HUES48 (cell line): ENCODE measurements around the gene CENPO.
"Not testable (repeated sequence)": the region's sequence is repeated elsewhere in the genome, so short reads cannot be mapped to it uniquely, and the experiment has no call there.

Experiments used
- H3K27ac ChIP-seq: one replicate; pipeline ENCODE4 v1.7.0; 2013; ENCODE audit warnings: low read depth, low read length, inconsistent platforms
- H3K27me3 ChIP-seq: 2 replicates; pipeline ENCODE4 v1.6.1; 2013; ENCODE audit warnings: mild to moderate bottlenecking, low read length; ENCODE audit not compliant: control insufficient read depth, insufficient read depth
- H3K36me3 ChIP-seq: 2 replicates; pipeline ENCODE4 v1.6.1; 2013; ENCODE audit warnings: low read length; ENCODE audit not compliant: control insufficient read depth, insufficient read depth
- H3K4me1 ChIP-seq: 2 replicates; pipeline ENCODE4 v1.6.1; 2013; ENCODE audit warnings: mild to moderate bottlenecking, low read length; ENCODE audit not compliant: control insufficient read depth, insufficient read depth
- H3K4me3 ChIP-seq: 2 replicates; pipeline ENCODE4 v1.5.1; 2013; ENCODE audit warnings: mild to moderate bottlenecking, low read depth, low read length
- H3K9ac ChIP-seq: 2 replicates; pipeline ENCODE4 v1.6.1; 2013; ENCODE audit warnings: mild to moderate bottlenecking, low read depth, low read length, moderate library complexity
- H3K9me3 ChIP-seq: 2 replicates; pipeline ENCODE4 v1.6.1; 2013; ENCODE audit warnings: low read length; ENCODE audit not compliant: control insufficient read depth, insufficient read depth

Gene CENPO

DNA sequence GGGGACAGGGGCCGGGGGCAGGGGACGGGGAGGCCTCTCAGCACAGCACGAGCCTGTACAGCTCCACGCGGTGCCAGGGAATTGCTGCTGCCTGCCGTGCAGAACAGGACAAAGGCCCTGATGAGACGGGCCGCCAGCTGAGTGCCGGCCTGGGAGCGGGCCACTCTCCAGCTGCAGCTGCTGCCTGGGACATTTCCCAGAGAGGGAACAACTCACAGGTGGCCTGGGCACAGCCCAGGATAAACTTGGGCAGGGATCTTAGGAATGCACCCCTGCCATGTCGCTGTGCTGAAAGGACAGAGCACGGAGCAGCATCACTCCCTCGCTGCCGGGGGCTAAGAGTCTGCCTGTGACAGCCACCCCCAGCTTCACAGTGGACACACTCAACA, 38.8 kb downstream of the CENPO start:
- Histone ChIP-seq H3K4me3 (no peak overlapping the region), H3K27ac (no peak overlapping the region), H3K9ac (no peak overlapping the region), H3K27me3 (no peaks in the 10 kb centered on the region), H3K4me1 (peaks cover 20% of the 10 kb centered on the region), H3K36me3 (peaks cover 21% of the 10 kb centered on the region), H3K9me3 (no peaks in the 10 kb centered on the region)

DNA sequence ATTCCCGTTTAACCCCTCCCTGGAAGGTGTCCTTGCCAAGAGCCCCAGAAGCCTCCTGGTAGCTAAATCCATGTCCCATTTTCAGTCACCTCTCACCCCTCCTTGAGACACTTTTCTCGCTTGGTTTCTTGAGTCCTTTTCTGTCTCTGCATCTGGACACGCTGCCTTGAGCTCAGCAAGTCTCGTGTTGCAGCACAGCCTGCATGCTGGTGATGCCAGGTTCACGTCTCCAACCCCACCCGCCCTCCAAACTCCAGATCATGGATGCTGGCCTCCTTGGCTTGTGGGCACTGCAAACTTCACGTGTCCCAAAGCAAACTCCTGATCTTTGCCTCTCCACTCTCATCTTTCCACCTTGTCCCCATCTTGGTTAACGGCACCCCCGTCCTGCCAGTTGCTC, 39.3 kb downstream of the CENPO start:
- Histone ChIP-seq H3K4me3 (no peak overlapping the region), H3K36me3 (peaks cover 25% of the 10 kb centered on the region), H3K27me3 (no peaks in the 10 kb centered on the region), H3K9me3 (no peaks in the 10 kb centered on the region), H3K9ac (no peak overlapping the region), H3K4me1 (peaks cover 20% of the 10 kb centered on the region), H3K27ac (no peak overlapping the region)

- H3K36me3 ChIP-seq: peaks cover 26% of the 10 kb centered on the region
- H3K27me3 ChIP-seq: no peaks in the 10 kb centered on the region
- peaks cover 16% of the 10 kb centered on the region for H3K4me1 ChIP-seq
- H3K4me3 ChIP-seq: no peak overlapping the region
- H3K9me3 ChIP-seq: no peaks in the 10 kb centered on the region
- H3K27ac ChIP-seq: no peak overlapping the region
- no peak overlapping the region for H3K9ac ChIP-seq
These were observed 39.9 kb downstream of the CENPO start for GRCh38 chr2:24832931-24833701.

GRCh38 chr2:24833821-24834732, 40.9 kb downstream of the CENPO start:
- Histone ChIP-seq H3K36me3 (peaks cover 26% of the 10 kb centered on the region), H3K27ac (no peak overlapping the region), H3K4me3 (no peak overlapping the region), H3K4me1 (peaks cover 16% of the 10 kb centered on the region), H3K27me3 (no peaks in the 10 kb centered on the region), H3K9me3 (no peaks in the 10 kb centered on the region), H3K9ac (no peak overlapping the region)

- Histone ChIP-seq H3K9me3 (no peaks in the 10 kb centered on the region), H3K36me3 (peaks cover 26% of the 10 kb centered on the region), H3K9ac (no peak overlapping the region), H3K27ac (no peak overlapping the region), H3K4me3 (no peak overlapping the region), H3K27me3 (no peaks in the 10 kb centered on the region), H3K4me1 (peaks cover 16% of the 10 kb centered on the region)
These were observed 41.6 kb downstream of the CENPO start for GRCh38 chr2:24834733-24835395.

DNA sequence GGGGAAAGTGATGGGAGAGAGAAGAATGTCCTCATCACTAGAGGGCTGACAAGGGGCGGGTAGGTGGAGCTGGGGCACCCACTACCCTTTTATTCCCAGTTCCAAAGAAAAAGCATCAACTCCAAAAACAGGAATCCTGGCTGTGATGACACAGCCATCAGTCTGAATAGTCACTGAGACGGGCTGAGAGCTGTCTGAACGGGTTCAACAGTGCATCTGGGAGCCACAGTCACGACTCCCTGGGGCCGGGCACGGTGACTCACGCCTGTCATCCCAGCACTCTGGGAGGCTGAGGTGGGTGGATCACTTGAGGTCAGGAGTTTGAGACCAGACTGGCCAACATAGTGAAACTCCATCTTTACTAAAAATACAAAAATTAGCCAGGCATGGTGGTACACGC, 42.2 kb downstream of the CENPO start:
- peaks cover 16% of the 10 kb centered on the region for H3K4me1 ChIP-seq

GRCh38 chr2:24836206-24836605, 43.0 kb downstream of the CENPO start:
- H3K9me3 ChIP-seq: no peaks in the 10 kb centered on the region
- H3K4me1 ChIP-seq: peaks cover 16% of the 10 kb centered on the region
- H3K27me3 ChIP-seq: no peaks in the 10 kb centered on the region
- H3K36me3 ChIP-seq: peaks cover 23% of the 10 kb centered on the region
- no peak overlapping the region for H3K4me3 ChIP-seq
- no peak overlapping the region for H3K9ac ChIP-seq
- no peak overlapping the region for H3K27ac ChIP-seq

More for the DNA sequence above, 42.2 kb downstream of the CENPO start:
- H3K36me3 ChIP-seq: peaks cover 27% of the 10 kb centered on the region
- H3K27me3 ChIP-seq, H3K9me3 ChIP-seq, H3K9ac ChIP-seq, H3K4me3 ChIP-seq, H3K27ac ChIP-seq: not testable (repeated sequence)

GRCh38 chr2:24836706-24837105, 43.5 kb downstream of the CENPO start:
- Histone ChIP-seq H3K4me1 (peaks cover 16% of the 10 kb centered on the region), H3K9ac (no peak overlapping the region), H3K4me3 (no peak overlapping the region), H3K27ac (no peak overlapping the region), H3K27me3 (no peaks in the 10 kb centered on the region), H3K9me3 (no peaks in the 10 kb centered on the region), H3K36me3 (peaks cover 20% of the 10 kb centered on the region)

DNA sequence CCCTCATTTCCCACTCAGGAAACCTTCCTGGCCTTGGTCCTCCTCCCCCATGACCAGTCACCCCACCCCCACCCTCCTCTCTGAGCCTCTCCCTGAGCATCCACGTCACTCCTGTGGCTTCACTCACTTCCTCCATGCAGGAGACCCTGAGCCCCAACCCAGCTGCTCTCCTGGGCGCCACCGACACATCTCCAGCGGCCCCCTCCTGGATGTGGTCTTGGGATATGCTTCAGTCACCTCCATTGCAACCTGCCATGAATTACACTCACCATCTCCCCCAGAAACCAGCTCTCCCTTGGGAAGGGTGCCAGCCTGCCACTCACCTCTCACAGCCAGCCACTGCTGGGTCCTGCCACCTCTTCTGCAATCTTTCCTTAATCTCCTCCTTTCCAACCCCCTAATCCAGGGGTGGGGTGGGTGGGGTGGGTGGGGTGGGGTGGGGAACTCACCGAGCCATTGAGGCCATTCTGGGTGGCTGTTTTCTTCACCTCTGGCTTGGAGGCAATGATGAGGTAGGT, 44.8 kb downstream of the CENPO start:
- Histone ChIP-seq H3K4me1 (peaks cover 7% of the 10 kb centered on the region), H3K36me3 (peaks cover 20% of the 10 kb centered on the region), H3K27me3 (no peaks in the 10 kb centered on the region), H3K9ac (no peak overlapping the region), H3K9me3 (no peaks in the 10 kb centered on the region), H3K27ac (no peak overlapping the region), H3K4me3 (no peak overlapping the region)

GRCh38 chr2:24838541-24838940, 45.3 kb downstream of the CENPO start:
- H3K9me3 ChIP-seq: no peaks in the 10 kb centered on the region
- H3K4me3 ChIP-seq: no peak overlapping the region
- H3K27ac ChIP-seq: no peak overlapping the region
- no peak overlapping the region for H3K9ac ChIP-seq
- no peaks in the 10 kb centered on the region for H3K27me3 ChIP-seq
- peaks cover 2% of the 10 kb centered on the region; the same call in 1 of the 2 replicates for H3K4me1 ChIP-seq
- H3K36me3 ChIP-seq: peaks cover 20% of the 10 kb centered on the region
